ENCODE measurements around the gene PIK3C3.
"Not testable (repeated sequence)": the region's sequence is repeated elsewhere in the genome, so short reads cannot be mapped to it uniquely, and the experiment has no call there.

PIK3C3 gene

GRCh38 chr18:42074704-42075103, 119.7 kb downstream of the PIK3C3 start:
- no peak for DNase-seq (ENCODE audit: low read depth)

GRCh38 chr18:42078711-42079110, 123.7 kb downstream of the PIK3C3 start:
- peak; percentile 3 for DNase-seq (ENCODE audit: low read depth)

DNA sequence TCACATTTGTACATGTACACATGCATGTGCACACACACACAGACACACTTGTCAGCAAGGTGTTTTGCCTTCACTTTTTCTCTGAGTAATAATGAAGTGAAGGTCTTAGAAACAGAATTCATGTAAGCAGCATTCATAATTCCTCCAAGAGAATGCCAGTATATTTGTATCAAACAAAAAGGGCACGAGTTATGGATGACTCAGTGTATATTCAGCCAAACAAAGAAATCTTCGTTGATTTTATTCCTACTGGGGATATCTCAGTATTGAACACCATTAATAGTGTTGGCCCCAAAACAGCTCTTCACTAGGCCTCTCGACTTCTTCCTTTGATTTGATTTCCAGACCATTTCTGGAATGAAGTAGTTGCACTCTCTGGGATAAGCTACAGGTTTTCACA, 125.3 kb downstream of the PIK3C3 start:
- DNase-seq (ENCODE audit: low read depth) = peak; percentile 5

GRCh38 chr18:42082415-42083234, 127.6 kb downstream of the PIK3C3 start:
- DNase-seq (ENCODE audit: low read depth) = no peak

GRCh38 chr18:42086288-42086687, 131.3 kb downstream of the PIK3C3 start:
- no peak for DNase-seq (ENCODE audit: low read depth)

- no peak for DNase-seq (ENCODE audit: low read depth)
Measured at GRCh38 chr18:42087235-42087634, 132.2 kb downstream of the PIK3C3 start.

DNA sequence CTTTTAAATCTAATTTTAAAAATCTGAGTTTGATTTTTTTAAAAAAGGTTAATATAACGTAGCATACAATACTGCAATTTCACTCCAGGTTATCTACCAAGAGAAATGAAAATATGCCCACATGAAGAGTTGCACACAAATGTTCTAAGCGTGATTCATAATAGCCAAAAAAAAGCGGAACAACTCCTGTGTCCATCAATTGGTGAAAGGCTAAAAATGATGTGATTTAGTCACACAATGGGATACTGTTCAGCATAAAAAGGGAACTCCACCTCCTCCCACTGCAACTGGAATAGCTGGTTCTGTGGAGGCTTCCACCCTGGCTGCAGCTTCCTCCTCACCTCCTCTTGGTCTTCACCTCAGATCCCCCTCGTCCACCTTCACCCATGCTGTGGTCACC, 132.8 kb downstream of the PIK3C3 start:
- DNase-seq (ENCODE audit: low read depth) = no peak

GRCh38 chr18:42092848-42093247, 137.8 kb downstream of the PIK3C3 start:
- DNase-seq (ENCODE audit: low read depth) = no peak

DNA sequence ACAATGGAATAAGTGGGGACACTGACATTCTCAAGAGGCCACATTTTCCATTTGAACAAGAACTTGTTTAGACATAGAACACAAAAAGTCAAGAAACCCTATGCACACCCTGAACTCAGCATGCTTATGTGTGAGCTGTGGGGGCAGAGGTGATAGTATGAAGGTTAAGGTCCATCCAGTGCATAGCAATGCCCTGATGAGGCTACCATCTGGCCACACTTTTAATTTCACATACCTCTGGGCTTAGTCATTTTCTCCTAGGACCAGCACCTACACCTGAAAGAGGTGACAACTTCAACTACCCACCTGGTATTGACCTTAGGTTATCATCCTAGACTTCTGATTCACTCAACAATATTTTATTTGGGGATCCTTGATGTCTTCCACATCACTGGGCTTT, 139.8 kb downstream of the PIK3C3 start:
- DNase-seq (ENCODE audit: low read depth) = no peak

DNA sequence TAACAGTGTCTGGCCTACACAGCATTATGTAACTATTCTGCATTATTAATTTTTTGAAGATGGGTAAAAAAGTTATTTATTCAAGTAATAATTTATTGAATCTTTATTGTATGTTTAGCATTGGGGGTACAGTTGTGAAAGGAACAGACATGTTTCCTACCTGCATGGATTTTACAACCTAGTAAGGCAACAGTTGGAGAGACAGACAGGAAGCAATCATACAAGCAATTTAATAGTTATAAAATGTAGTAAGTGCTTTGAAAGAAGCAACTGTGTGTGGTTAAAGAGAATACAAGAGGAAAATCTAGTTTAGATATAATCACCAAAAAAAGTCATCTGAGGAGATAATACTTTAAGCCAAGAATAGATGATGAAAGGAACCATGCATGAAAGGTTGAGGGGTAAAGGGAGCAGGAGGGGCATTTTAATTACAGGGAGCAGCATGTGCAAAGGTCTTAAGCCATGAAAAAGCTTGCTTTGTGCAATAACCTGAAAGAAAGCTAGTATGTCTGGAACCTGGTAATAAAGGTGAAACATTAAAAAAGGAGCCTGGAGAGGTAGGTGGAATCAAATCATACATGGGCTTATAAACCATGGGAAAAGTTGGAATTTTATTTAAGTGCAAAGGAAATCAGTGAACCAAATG, 140.8 kb downstream of the PIK3C3 start:
- no peak for DNase-seq (ENCODE audit: low read depth)

- no peak for DNase-seq (ENCODE audit: low read depth)
Measured at GRCh38 chr18:42100248-42100647, 145.2 kb downstream of the PIK3C3 start.

- no peak for DNase-seq (ENCODE audit: low read depth)
Measured at GRCh38 chr18:42100911-42101310, 145.9 kb downstream of the PIK3C3 start.

DNA sequence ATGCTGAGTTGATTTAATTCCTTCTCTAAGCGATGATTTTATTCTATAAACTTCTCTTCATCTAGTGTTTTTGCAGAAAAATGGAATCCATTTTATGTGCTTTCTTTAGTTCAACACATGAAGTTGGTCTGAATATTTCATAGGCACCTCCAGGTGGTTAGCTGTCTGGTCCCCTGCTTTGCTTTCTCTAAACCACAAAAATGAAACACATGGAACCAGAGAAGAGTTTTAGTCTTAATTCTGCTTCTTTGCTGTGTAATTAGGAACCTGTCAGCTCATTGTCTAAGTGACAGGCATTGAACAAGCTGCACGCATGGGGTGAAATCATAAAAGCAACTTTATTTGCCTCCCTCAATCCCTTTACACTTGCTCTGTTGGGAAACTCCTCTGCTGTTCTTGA, 150.4 kb downstream of the PIK3C3 start:
- no peak for DNase-seq (ENCODE audit: low read depth)

DNA sequence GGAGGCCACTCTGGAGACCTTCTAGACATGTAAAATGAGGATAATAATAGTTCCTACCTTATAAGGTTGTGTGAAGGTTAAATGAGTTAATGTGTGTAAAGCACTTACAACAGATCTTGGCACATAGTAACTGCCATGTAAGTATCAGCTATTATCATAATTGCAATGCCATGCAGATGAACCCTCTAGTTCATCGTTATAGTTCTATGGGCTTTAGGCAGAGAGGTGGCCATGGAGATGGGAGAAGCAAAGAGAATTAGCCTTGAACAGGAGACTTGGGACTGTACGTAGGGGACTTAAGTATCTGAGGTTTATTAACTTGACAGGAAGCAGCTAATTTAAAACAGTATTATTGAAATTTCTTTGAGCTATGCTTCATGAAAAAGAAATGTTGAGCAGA, 151.8 kb downstream of the PIK3C3 start:
- DNase-seq (ENCODE audit: low read depth) = no peak

DNA sequence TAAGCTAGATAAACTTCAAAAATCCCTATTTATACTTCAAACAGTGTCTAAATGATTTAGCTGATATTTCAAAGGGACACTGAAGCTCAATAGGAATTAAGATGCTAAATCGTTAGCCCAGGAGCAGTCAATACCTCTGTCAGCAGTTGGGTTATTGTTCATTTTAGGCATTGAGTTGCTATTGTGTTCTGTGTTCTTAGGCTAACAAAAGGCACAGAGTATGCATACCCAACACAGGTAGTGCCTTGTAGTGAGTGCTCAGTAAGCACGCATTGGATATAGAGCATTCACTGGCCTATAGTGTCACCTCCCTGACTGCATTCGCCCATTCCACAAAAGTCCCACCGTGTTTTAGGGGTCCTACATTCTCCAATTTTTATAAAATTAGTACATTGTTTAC, 152.3 kb downstream of the PIK3C3 start:
- DNase-seq (ENCODE audit: low read depth) = no peak

- DNase-seq (ENCODE audit: low read depth) = no peak
Measured at GRCh38 chr18:42107691-42108450, 152.8 kb downstream of the PIK3C3 start.

DNA sequence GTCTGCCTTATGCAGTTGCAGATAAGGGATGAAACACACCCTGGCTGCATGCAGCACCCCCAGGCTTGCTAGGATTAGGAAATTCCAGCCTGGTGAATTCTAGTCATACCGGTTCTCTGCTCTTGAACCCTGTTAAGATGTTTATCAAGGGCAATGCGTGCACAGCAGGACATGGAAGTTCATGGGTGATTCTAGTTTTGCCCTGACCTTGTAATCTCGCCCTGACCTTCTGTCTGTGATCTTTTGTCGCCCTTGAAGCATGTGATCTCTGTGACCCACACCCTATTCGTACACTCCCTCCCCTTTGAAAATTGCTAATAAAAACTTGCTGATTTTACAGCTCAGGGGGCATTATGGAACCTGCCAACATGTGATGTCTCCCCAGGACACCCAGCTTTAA, 157.1 kb downstream of the PIK3C3 start:
- DNase-seq (ENCODE audit: low read depth) = not testable (repeated sequence)

DNA sequence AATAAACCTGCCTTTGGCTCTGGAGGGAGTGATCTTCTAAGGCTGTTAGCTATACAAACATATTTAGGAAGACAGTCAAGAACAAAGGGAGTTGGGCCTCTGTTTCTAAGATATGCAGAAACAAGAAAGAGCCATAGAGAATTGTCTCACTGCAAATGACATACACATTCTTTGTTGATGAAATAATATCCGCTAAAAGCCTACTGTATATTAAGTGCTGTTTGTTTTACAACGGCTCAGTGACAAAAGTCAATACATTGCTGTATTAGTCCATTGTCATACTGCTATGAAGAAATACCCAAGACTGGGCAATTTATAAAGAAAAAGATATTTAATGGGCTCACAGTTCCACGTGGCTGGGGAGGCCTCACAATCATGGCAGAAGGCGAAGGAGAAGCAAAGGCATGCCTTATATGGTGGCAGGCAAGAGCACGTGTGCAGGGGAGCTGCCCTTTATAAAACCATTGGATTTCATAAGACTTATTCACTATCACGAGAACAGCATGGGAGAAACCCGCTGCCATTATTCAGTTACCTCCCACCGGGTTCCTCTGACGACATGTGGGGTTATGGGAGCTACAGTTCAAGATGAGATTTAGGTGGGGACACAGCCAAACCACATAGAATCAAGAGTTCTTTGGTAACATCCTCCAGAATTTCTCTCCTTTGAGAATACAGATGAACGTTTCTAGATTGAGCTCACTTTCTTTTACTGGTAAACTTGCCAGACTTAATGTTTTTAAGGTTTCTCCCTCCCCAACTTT, 157.8 kb downstream of the PIK3C3 start:
- peak; percentile 44 for DNase-seq (ENCODE audit: low read depth)

DNA sequence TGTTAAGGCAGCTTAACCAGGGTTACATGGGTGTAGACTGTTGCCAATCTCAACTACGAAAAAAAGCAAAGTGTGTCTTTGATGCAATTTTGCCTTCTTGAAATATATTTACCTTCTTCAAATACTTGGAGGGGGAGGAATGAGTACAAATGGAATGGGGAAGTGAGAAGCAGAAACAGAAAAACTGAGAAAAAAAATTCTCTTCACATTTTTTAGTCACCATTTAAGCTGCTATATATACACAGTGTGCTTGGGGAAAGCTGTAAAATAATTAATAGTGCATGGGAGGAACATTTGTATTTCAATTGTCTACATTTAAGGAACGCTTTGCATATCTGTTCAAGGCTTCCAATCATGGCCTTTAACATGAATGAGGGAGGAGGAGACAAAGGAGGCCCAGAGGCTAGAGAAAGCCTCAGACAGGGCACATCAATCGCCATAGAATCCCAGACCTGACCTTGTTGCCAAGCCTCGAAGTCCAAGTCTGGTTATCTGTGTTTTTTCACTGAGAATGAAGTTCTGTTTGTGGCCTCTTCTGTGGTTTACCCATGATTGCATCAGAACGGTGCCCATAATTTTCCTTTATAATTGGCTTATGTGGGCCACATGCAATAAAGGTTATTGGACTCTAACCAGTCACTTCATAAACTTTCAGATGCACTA, 158.6 kb downstream of the PIK3C3 start:
- peak; percentile 10 for DNase-seq (ENCODE audit: low read depth)

GRCh38 chr18:42114310-42114943, 159.4 kb downstream of the PIK3C3 start:
- DNase-seq (ENCODE audit: low read depth) = peak; percentile 64

DNA sequence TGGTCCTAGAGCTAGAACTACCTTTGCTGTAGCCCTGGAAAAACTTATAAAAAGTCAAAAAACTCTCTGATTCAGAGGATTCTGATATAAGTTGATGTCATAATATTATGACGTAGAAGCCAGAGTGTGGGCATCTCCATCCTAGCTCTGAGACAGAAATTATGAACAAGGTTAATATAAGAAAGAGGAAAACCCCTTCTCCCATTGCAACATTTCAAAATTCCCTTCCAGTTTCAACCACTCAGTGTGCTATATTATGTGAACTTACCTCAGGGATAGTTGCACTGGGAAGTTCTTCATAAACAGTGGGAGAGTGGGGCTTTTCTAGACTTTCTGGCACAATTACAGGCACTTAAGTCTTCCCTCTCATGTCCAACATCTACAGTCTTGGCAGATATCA, 171.6 kb downstream of the PIK3C3 start:
- no peak for DNase-seq (ENCODE audit: low read depth)

All from stromal cell of bone marrow (primary cell).